ENCODE results near the gene ZNF776.
"Not testable (repeated sequence)": the region's sequence is repeated elsewhere in the genome, so short reads cannot be mapped to it uniquely, and the experiment has no call there.

Gene ZNF776

DNA sequence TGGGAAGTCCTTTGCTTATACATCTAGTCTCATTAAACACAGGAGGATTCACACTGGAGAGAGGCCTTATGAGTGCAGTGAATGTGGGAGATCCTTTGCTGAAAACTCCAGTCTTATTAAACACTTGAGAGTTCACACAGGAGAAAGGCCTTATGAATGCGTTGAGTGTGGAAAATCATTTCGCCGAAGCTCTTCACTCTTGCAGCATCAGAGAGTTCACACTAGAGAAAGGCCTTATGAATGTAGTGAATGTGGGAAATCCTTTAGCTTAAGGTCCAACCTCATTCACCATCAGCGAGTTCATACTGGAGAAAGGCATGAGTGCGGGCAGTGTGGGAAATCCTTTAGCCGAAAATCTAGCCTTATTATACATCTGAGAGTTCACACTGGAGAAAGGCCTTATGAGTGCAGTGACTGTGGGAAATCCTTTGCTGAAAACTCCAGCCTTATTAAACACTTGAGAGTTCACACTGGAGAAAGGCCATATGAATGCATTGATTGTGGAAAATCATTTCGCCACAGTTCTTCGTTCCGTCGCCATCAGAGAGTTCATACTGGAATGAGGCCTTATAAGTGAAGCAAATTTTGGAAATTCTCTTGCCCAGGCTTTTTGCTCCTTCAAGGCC lies 32.7 kb downstream of the ZNF776 start:
- no peak overlapping the region for H3K27ac ChIP-seq (ENCODE audit: low read depth, low read length)
- H3K4me3 ChIP-seq (ENCODE audit: low read depth in 1 of 2, low read length in 2 of 2), result peak overlapping the region in 1 of 2 donors; percentile 10
- H3K4me1 ChIP-seq (ENCODE audit: insufficient read depth, low read length), result no peaks in the 10 kb centered on the region
- peaks cover 30% of the 10 kb centered on the region for H3K9me3 ChIP-seq (ENCODE audit: low read length)
- H3K27me3 ChIP-seq (ENCODE audit: control insufficient read depth in 1 of 2, insufficient read depth in 2 of 2, low read length in 2 of 2), result no peaks in the 10 kb centered on the region
- peaks cover 43% of the 10 kb centered on the region for H3K36me3 ChIP-seq (ENCODE audit: insufficient read depth, low read length)
- no peak overlapping the region for H3K9ac ChIP-seq (ENCODE audit: low read length)

DNA sequence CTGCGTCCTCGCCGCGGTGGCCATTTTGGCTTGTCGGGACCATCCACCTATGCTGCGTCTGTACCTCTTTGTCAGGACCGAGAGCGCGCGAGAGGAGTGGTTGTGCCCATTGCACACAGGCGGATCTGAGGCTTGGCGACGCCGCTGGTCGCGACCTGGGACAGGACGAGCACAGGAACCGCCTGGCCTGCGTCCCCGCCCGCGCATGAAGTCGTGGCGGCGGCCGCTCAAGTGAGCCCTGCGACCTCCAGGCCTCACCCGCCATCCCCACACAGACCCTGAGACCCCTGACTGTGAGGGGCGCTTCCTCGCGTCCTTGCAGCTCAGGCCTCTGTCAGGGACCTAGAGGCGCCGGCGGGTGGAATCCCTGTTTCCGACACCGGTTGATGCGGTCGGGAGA lies 39.7 kb downstream of the ZNF776 start:
- Histone ChIP-seq H3K4me1 (ENCODE audit: insufficient read depth, low read length) (no peaks in the 10 kb centered on the region), H3K27ac (ENCODE audit: low read depth, low read length) (no peak overlapping the region), H3K27me3 (ENCODE audit: control insufficient read depth in 1 of 2, insufficient read depth in 2 of 2, low read length in 2 of 2) (no peaks in the 10 kb centered on the region), H3K36me3 (ENCODE audit: insufficient read depth, low read length) (peaks cover 10% of the 10 kb centered on the region), H3K9ac (ENCODE audit: low read length) (no peak overlapping the region), H3K4me3 (ENCODE audit: low read depth in 1 of 2, low read length in 2 of 2) (no peak overlapping the region), H3K9me3 (ENCODE audit: low read length) (no peaks in the 10 kb centered on the region)

DNA sequence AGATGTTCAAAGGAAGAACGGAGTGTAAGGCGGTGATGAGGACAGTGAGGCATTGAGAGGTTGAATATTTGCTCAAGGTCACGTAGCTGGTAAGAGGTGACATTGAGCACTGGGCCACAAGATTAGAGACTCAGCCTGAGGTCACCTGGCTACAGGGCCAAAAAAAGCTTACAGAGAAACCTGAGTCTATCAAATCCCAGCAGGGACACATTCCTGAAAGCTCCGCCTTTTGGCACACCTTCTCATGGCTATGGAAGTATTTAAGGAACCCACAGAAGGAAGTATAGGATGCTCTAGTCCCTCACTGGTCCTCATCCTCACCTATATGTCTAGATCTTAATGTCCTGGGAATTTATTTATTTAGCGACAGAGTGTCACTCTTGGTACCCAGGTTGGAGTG lies 40.3 kb downstream of the ZNF776 start:
- Histone ChIP-seq H3K9me3 (ENCODE audit: low read length) (no peaks in the 10 kb centered on the region), H3K27ac (ENCODE audit: low read depth, low read length) (no peak overlapping the region), H3K9ac (ENCODE audit: low read length) (no peak overlapping the region), H3K4me3 (ENCODE audit: low read depth in 1 of 2, low read length in 2 of 2) (no peak overlapping the region), H3K36me3 (ENCODE audit: insufficient read depth, low read length) (peaks cover 10% of the 10 kb centered on the region), H3K27me3 (ENCODE audit: control insufficient read depth in 1 of 2, insufficient read depth in 2 of 2, low read length in 2 of 2) (no peaks in the 10 kb centered on the region), H3K4me1 (ENCODE audit: insufficient read depth, low read length) (no peaks in the 10 kb centered on the region)

DNA sequence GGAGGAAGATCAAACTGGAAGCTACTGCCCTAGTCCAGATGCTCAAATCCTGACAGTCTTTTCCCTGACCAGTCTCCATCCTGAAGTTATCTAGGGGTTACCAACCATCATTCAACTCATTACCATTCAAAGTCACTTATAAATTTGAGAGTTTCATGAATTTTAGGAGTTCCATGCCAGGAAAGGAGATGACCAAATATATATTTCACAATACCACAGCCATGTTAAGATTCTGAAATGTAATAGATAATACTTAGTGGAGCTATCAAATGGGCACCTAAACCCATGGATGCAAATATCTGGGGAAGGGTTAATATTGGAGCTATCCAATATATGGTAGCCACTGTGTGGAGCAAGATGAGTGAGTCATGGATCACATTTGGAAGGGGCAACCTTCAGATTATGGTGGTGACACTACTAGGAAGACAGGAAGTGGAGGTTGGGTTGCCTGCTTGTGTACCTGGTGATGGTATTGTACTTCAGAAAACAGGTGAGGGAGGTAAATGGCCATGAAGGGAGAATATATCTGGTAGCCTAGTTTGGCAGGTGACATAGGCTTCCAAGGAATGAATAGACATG lies 41.6 kb downstream of the ZNF776 start:
- Histone ChIP-seq H3K27me3 (ENCODE audit: control insufficient read depth in 1 of 2, insufficient read depth in 2 of 2, low read length in 2 of 2) (no peaks in the 10 kb centered on the region), H3K9me3 (ENCODE audit: low read length) (no peaks in the 10 kb centered on the region), H3K36me3 (ENCODE audit: insufficient read depth, low read length) (peaks cover 10% of the 10 kb centered on the region), H3K4me3 (ENCODE audit: low read depth in 1 of 2, low read length in 2 of 2) (no peak overlapping the region), H3K27ac (ENCODE audit: low read depth, low read length) (no peak overlapping the region), H3K4me1 (ENCODE audit: insufficient read depth, low read length) (no peaks in the 10 kb centered on the region), H3K9ac (ENCODE audit: low read length) (no peak overlapping the region)

DNA sequence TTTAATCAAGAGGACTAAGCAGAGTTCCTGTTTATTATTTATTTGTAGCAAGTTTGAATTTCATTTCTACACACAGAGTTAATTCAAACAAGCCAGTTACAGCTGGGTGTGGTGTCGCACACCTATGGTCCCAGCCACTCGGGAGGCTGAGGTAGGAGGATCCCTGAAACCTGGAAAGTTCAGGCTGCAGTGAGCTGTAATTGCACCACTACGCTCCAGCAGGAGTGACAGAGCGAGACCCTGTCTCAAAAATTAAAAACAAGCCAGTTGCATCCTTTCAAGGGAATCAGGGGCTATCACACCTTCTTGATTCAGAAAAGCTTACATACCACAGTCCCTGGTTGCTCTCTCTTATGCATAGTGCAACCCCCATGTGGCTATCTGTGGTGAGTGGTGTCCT lies 42.7 kb downstream of the ZNF776 start:
- no peaks in the 10 kb centered on the region for H3K4me1 ChIP-seq (ENCODE audit: insufficient read depth, low read length)
- H3K9ac ChIP-seq (ENCODE audit: low read length), result no peak overlapping the region
- H3K27me3 ChIP-seq (ENCODE audit: control insufficient read depth in 1 of 2, insufficient read depth in 2 of 2, low read length in 2 of 2), result no peaks in the 10 kb centered on the region
- no peak overlapping the region for H3K27ac ChIP-seq (ENCODE audit: low read depth, low read length)
- no peak overlapping the region for H3K4me3 ChIP-seq (ENCODE audit: low read depth in 1 of 2, low read length in 2 of 2)
- no peaks in the 10 kb centered on the region for H3K9me3 ChIP-seq (ENCODE audit: low read length)
- peaks cover 10% of the 10 kb centered on the region for H3K36me3 ChIP-seq (ENCODE audit: insufficient read depth, low read length)

DNA sequence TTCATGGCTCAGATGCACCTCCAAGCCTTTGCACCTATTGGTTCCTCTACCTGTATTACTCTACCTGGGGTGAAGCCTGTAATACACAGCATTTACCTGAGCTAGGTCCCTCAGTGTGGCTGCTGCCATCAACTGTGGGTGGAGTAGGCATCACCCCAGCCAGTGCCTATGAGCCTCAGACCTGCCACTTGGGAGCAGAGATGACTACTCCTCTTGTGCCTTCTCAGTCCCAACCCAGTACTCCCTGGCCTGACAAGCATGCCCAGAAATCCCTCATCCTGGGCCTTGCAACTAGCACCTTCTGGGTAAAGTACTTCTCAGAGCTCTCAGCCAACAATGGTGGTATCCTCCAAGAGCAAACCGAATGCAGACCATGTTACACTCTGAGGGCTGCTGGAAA lies 50.0 kb downstream of the ZNF776 start:
- H3K27me3 ChIP-seq (ENCODE audit: control insufficient read depth in 1 of 2, insufficient read depth in 2 of 2, low read length in 2 of 2); H3K27ac ChIP-seq (ENCODE audit: low read depth, low read length); H3K9me3 ChIP-seq (ENCODE audit: low read length); H3K4me3 ChIP-seq (ENCODE audit: low read depth in 1 of 2, low read length in 2 of 2); H3K4me1 ChIP-seq (ENCODE audit: insufficient read depth, low read length); H3K9ac ChIP-seq (ENCODE audit: low read length): not testable (repeated sequence)
- H3K36me3 ChIP-seq (ENCODE audit: insufficient read depth, low read length), result peaks cover 14% of the 10 kb centered on the region

DNA sequence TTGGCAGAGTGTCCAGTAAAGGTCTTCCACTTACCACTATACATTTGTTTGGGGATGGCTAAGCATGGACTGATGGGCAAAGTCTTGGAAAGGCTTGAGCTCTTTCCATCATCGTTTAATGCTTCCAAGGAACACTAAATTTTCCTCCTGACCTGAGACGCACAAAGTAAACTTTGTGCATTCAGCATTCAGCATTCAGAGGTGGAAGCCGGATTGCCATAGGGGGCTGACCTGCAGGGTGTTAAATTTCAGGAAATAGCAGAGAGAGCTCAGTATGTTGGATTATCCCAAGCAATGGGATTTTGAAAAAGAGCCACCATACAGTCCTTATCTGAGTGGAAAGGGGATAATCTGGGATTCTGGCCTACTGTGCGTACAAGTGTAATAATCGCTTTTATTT lies 54.1 kb downstream of the ZNF776 start:
- H3K4me1 ChIP-seq (ENCODE audit: insufficient read depth, low read length), result peaks cover 4% of the 10 kb centered on the region
- H3K9me3 ChIP-seq (ENCODE audit: low read length), result no peaks in the 10 kb centered on the region
- H3K36me3 ChIP-seq (ENCODE audit: insufficient read depth, low read length), result peaks cover 10% of the 10 kb centered on the region
- no peak overlapping the region for H3K4me3 ChIP-seq (ENCODE audit: low read depth in 1 of 2, low read length in 2 of 2)
- no peaks in the 10 kb centered on the region for H3K27me3 ChIP-seq (ENCODE audit: control insufficient read depth in 1 of 2, insufficient read depth in 2 of 2, low read length in 2 of 2)
- H3K9ac ChIP-seq (ENCODE audit: low read length), result no peak overlapping the region
- H3K27ac ChIP-seq (ENCODE audit: low read depth, low read length), result no peak overlapping the region

DNA sequence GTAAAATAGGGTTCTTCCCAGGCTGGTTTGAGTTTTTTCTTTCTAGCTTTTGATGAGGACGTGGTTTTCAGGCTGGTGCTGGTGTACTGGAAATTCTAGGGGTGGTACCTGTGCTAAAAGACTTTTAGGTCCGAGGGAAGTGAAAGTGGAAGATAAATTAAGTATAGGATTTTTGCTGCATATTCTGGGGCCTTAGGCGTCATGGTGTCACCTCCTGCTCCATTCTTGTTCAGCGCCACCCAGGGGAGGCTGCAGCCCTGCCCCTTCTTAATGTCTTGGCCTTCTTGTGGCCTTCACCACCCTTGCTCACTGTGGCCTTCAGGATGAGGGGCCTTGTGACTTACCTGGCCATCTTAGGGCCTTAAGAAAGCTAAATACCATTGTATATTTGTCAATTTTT lies 55.7 kb downstream of the ZNF776 start:
- Histone ChIP-seq H3K4me3 (ENCODE audit: low read depth in 1 of 2, low read length in 2 of 2) (no peak overlapping the region), H3K9me3 (ENCODE audit: low read length) (no peaks in the 10 kb centered on the region), H3K27ac (ENCODE audit: low read depth, low read length) (no peak overlapping the region), H3K27me3 (ENCODE audit: control insufficient read depth in 1 of 2, insufficient read depth in 2 of 2, low read length in 2 of 2) (no peaks in the 10 kb centered on the region), H3K9ac (ENCODE audit: low read length) (peak overlapping the region; percentile 30), H3K4me1 (ENCODE audit: insufficient read depth, low read length) (peaks cover 4% of the 10 kb centered on the region), H3K36me3 (ENCODE audit: insufficient read depth, low read length) (peaks cover 5% of the 10 kb centered on the region)

DNA sequence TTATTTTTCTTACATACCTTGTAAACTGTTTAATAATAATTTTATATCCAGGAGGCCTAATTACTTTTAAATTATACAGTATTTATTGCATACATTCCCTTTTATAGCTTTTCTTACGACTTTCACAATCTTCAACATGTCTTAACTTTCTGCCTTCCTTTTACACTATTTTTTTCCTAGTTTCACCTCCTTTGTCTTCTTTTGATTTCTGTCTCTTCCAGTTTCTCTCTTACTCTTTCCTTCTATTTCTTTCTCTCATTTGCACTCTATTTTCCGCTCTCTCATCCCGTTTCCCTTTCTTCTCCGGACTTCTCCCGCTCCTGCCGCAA lies 56.6 kb downstream of the ZNF776 start:
- Histone ChIP-seq H3K4me1 (ENCODE audit: insufficient read depth, low read length) (peaks cover 4% of the 10 kb centered on the region), H3K9ac (ENCODE audit: low read length) (peak overlapping the region; percentile 45), H3K9me3 (ENCODE audit: low read length) (no peaks in the 10 kb centered on the region), H3K27me3 (ENCODE audit: control insufficient read depth in 1 of 2, insufficient read depth in 2 of 2, low read length in 2 of 2) (no peaks in the 10 kb centered on the region), H3K27ac (ENCODE audit: low read depth, low read length) (peak overlapping the region; percentile 90), H3K4me3 (ENCODE audit: low read depth in 1 of 2, low read length in 2 of 2) (peak overlapping the region; percentile 71 to 80), H3K36me3 (ENCODE audit: insufficient read depth, low read length) (peaks cover 5% of the 10 kb centered on the region)

DNA sequence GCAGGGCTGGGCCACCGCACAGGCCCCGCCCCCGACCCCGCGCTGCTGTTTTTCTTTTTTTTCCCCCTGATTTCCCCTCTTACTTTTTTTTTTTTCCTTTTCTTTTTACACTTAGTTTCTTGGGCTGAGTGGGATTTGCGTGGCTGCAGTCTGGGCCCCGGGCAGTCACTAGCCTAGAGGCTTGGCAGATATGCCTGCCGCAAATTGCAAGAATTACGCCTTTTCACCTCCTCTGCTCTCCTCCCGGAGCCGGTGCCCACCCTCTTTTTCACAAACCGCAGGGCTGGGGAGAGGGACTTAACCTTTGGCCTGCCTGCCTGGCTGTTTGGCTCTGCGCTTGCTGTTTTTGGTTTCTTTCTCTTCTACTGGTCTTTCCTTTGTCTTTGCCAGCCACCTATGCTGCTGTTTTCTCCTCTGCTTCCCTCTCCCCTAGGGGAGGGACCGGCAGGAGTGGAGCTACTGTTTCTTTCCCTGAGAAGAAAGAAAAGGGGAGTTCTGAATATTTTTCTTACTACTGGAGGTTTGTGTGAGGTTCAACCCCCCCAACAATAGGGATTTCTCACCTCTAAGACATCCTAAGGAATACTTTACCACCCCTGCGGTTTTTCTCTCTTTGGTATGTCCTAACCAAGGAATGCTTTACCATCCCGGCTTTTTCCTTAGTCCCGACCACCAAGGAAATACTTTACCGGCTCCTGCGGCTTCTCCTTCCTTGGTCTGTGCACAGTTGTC lies 57.1 kb downstream of the ZNF776 start:
- H3K4me1 ChIP-seq (ENCODE audit: insufficient read depth, low read length), result peaks cover 4% of the 10 kb centered on the region
- no peaks in the 10 kb centered on the region for H3K27me3 ChIP-seq (ENCODE audit: control insufficient read depth in 1 of 2, insufficient read depth in 2 of 2, low read length in 2 of 2)
- no peaks in the 10 kb centered on the region for H3K9me3 ChIP-seq (ENCODE audit: low read length)
- peak overlapping the region; percentile 45 for H3K9ac ChIP-seq (ENCODE audit: low read length)
- H3K36me3 ChIP-seq (ENCODE audit: insufficient read depth, low read length), result peaks cover 5% of the 10 kb centered on the region
- peak overlapping the region; percentile 90 for H3K27ac ChIP-seq (ENCODE audit: low read depth, low read length)
- peak overlapping the region; percentile 71 to 80 for H3K4me3 ChIP-seq (ENCODE audit: low read depth in 1 of 2, low read length in 2 of 2)

DNA sequence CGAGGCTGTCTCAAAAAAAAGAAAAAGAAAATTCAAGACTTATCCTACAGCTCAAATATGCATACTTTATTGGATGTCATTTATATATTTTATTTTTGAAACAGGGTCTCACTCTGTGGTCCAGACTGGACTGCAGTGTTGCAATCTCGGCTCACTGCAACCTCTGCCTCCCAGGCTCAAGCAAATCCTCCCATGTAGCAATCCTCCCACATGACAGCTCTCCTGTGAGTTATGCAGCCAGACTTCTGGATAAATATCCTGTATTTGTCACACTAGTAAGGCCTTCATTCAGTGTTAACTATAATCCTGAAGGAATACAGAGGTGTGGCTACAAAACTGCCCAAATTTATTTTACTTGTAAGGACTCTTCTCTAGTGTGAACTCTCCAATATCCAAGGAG lies 60.9 kb downstream of the ZNF776 start:
- H3K9ac ChIP-seq (ENCODE audit: low read length), result no peak overlapping the region
- H3K36me3 ChIP-seq (ENCODE audit: insufficient read depth, low read length), result peaks cover 12% of the 10 kb centered on the region
- no peaks in the 10 kb centered on the region for H3K27me3 ChIP-seq (ENCODE audit: control insufficient read depth in 1 of 2, insufficient read depth in 2 of 2, low read length in 2 of 2)
- H3K27ac ChIP-seq (ENCODE audit: low read depth, low read length), result no peak overlapping the region
- no peak overlapping the region for H3K4me3 ChIP-seq (ENCODE audit: low read depth in 1 of 2, low read length in 2 of 2)
- no peaks in the 10 kb centered on the region for H3K4me1 ChIP-seq (ENCODE audit: insufficient read depth, low read length)
- no peaks in the 10 kb centered on the region for H3K9me3 ChIP-seq (ENCODE audit: low read length)

All from muscle layer of colon (tissue), 2 donors.